ENCODE data around the gene APOBR. TPM values are rescaled to one million over a fixed set of nuclear protein-coding genes. Genes with fewer than 3 reads are reported as not detected.
A peak's percentile ranks its signal among the peaks of the same experiment; 100 is the strongest.

Gene APOBR
- total and polyA plus RNA-seq, 2 of the 13 experiments (the other 11 are each of a cell fraction or from before 2014, with no cell fraction given): 0.03 TPM; not detected in 1

DNA sequence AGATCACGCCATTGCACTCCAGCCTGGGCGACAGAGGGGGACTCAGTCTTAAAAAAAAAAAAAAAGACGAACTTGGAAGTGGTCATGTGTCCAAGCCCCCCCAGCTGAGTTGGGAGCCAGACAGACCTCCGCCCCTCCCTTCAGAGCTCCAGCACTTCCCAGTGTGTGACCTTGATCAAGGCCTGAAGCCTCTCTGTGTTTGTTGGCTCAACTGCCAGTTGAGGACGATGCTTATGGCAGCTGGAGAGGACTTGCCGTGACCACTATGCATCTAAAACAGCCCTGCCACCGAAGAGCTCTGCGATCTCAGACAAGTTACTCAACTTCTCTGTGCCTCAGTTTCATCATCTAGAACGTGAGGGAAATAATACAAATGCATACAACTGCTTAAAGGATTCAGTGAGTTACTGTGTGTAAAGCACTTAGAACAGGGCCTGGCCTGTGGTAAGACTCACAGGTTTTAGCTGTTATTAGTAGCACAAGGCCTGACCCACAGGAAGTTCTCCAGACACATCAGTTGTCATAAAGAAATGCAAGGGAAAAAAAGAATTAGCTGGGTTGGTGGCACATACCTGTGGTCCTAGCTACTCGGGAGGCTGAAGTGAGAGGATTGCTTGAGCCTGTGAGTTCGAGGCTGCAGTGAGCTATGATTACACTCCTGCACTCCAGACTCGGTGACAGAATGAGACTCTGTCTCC lies 19.2 kb downstream of the APOBR start (continued):
- TF ChIP-seq, protein P1, sequence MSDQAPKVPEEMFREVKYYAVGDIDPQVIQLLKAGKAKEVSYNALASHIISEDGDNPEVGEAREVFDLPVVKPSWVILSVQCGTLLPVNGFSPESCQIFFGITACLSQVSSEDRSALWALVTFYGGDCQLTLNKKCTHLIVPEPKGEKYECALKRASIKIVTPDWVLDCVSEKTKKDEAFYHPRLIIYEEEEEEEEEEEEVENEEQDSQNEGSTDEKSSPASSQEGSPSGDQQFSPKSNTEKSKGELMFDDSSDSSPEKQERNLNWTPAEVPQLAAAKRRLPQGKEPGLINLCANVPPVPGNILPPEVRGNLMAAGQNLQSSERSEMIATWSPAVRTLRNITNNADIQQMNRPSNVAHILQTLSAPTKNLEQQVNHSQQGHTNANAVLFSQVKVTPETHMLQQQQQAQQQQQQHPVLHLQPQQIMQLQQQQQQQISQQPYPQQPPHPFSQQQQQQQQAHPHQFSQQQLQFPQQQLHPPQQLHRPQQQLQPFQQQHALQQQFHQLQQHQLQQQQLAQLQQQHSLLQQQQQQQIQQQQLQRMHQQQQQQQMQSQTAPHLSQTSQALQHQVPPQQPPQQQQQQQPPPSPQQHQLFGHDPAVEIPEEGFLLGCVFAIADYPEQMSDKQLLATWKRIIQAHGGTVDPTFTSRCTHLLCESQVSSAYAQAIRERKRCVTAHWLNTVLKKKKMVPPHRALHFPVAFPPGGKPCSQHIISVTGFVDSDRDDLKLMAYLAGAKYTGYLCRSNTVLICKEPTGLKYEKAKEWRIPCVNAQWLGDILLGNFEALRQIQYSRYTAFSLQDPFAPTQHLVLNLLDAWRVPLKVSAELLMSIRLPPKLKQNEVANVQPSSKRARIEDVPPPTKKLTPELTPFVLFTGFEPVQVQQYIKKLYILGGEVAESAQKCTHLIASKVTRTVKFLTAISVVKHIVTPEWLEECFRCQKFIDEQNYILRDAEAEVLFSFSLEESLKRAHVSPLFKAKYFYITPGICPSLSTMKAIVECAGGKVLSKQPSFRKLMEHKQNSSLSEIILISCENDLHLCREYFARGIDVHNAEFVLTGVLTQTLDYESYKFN (CRISPR knock-in tag; conservative IDR thresholded peaks at IDR 0.05): peak; percentile 16; the same call in 1 of the 2 replicates
- peak; percentile 71 for TF ChIP-seq ZFX (CRISPR knock-in tag; IDR thresholded peaks at IDR 0.05; ENCODE audit: low read depth)
- no peak for TF ChIP-seq TCF7L2 (IDR thresholded peaks at IDR 0.05; ENCODE audit: low read depth, low read length)
- peak; percentile 11; the same call in 1 of the 2 replicates for TF ChIP-seq SP5 (CRISPR knock-in tag; IDR thresholded peaks at IDR 0.05; ENCODE audit: borderline replicate concordance, low read depth)
- TF ChIP-seq, protein P2, sequence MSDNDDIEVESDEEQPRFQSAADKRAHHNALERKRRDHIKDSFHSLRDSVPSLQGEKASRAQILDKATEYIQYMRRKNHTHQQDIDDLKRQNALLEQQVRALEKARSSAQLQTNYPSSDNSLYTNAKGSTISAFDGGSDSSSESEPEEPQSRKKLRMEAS (IDR thresholded peaks at IDR 0.05): 0 out of 2 replicates have a peak, but pooled peaks have one; percentile 31
- no peak for TF ChIP-seq KAT2B (IDR thresholded peaks at IDR 0.05; ENCODE audit: borderline replicate concordance, low read depth, low read length)
- TF ChIP-seq TEAD3 (CRISPR knock-in tag; optimal IDR thresholded peaks at IDR 0.05; ENCODE audit: borderline replicate concordance): peak; percentile 13
- TF ChIP-seq, protein P3, sequence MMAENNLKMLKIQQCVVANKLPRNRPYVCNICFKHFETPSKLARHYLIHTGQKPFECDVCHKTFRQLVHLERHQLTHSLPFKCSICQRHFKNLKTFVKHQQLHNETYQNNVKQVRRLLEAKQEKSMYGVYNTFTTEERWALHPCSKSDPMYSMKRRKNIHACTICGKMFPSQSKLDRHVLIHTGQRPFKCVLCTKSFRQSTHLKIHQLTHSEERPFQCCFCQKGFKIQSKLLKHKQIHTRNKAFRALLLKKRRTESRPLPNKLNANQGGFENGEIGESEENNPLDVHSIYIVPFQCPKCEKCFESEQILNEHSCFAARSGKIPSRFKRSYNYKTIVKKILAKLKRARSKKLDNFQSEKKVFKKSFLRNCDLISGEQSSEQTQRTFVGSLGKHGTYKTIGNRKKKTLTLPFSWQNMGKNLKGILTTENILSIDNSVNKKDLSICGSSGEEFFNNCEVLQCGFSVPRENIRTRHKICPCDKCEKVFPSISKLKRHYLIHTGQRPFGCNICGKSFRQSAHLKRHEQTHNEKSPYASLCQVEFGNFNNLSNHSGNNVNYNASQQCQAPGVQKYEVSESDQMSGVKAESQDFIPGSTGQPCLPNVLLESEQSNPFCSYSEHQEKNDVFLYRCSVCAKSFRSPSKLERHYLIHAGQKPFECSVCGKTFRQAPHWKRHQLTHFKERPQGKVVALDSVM (CRISPR knock-in tag; IDR thresholded peaks at IDR 0.05): peak; percentile 60; the same call in 1 of the 2 replicates
- TF ChIP-seq, protein P4, sequence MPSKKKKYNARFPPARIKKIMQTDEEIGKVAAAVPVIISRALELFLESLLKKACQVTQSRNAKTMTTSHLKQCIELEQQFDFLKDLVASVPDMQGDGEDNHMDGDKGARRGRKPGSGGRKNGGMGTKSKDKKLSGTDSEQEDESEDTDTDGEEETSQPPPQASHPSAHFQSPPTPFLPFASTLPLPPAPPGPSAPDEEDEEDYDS (CRISPR knock-in tag; IDR thresholded peaks at IDR 0.05): no peak
- TF ChIP-seq ATF1 (CRISPR knock-in tag; IDR thresholded peaks at IDR 0.05): no peak
- no peak for TF ChIP-seq NFIC (IDR thresholded peaks at IDR 0.05; ENCODE audit: low read length)
- TF ChIP-seq, protein P5, sequence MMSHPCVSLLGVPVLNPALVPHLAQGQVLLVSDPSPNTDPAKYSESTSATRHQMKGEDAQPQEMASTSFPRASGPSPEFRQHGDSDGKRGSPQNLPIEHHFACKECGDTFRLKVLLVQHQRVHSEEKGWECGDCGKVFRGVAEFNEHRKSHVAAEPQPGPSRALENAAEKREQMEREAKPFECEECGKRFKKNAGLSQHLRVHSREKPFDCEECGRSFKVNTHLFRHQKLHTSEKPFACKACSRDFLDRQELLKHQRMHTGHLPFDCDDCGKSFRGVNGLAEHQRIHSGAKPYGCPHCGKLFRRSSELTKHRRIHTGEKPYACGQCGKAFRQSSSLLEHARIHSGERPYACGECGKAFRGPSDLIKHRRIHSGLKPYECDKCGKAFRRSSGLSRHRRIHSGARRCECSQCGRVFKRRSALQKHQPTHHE (CRISPR knock-in tag; IDR thresholded peaks at IDR 0.05; ENCODE audit: borderline replicate concordance): no peak
- TF ChIP-seq, protein P6, sequence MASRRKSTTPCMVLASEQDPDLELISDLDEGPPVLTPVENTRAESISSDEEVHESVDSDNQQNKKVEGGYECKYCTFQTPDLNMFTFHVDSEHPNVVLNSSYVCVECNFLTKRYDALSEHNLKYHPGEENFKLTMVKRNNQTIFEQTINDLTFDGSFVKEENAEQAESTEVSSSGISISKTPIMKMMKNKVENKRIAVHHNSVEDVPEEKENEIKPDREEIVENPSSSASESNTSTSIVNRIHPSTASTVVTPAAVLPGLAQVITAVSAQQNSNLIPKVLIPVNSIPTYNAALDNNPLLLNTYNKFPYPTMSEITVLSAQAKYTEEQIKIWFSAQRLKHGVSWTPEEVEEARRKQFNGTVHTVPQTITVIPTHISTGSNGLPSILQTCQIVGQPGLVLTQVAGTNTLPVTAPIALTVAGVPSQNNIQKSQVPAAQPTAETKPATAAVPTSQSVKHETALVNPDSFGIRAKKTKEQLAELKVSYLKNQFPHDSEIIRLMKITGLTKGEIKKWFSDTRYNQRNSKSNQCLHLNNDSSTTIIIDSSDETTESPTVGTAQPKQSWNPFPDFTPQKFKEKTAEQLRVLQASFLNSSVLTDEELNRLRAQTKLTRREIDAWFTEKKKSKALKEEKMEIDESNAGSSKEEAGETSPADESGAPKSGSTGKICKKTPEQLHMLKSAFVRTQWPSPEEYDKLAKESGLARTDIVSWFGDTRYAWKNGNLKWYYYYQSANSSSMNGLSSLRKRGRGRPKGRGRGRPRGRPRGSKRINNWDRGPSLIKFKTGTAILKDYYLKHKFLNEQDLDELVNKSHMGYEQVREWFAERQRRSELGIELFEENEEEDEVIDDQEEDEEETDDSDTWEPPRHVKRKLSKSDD (CRISPR knock-in tag; IDR thresholded peaks at IDR 0.05; ENCODE audit: low read depth): no peak
- no peak for TF ChIP-seq KMT2B (CRISPR knock-in tag; IDR thresholded peaks at IDR 0.05)
- TF ChIP-seq, protein P7, sequence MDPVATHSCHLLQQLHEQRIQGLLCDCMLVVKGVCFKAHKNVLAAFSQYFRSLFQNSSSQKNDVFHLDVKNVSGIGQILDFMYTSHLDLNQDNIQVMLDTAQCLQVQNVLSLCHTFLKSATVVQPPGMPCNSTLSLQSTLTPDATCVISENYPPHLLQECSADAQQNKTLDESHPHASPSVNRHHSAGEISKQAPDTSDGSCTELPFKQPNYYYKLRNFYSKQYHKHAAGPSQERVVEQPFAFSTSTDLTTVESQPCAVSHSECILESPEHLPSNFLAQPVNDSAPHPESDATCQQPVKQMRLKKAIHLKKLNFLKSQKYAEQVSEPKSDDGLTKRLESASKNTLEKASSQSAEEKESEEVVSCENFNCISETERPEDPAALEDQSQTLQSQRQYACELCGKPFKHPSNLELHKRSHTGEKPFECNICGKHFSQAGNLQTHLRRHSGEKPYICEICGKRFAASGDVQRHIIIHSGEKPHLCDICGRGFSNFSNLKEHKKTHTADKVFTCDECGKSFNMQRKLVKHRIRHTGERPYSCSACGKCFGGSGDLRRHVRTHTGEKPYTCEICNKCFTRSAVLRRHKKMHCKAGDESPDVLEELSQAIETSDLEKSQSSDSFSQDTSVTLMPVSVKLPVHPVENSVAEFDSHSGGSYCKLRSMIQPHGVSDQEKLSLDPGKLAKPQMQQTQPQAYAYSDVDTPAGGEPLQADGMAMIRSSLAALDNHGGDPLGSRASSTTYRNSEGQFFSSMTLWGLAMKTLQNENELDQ (CRISPR knock-in tag; IDR thresholded peaks at IDR 0.05; ENCODE audit: borderline replicate concordance): no peak
- TF ChIP-seq SMARCC2 (IDR thresholded peaks at IDR 0.05): no peak

All from HepG2 (cell line).